ENCODE measurements around the gene PDZD2.

DNA sequence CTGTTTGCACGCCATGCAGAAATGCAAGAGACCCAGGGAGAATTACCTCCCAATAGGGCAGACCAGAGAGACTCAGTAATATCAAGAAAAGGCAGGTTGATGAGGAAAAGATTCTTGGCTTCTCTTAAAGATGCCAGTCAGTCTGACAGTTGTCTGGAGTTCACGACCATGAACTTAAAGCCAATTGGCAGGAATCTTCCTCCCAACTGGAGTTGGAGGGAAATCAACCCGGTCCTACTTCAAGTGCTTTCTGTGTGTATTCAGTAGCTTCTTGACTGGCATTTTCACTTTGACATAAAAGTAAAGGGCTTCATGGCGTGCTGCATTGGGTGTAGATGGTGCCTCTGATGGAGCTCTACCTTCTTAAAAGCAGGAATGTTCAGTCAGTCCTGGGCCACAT, 390.9 kb downstream of the PDZD2 start:
- TF ChIP-seq, protein P1, sequence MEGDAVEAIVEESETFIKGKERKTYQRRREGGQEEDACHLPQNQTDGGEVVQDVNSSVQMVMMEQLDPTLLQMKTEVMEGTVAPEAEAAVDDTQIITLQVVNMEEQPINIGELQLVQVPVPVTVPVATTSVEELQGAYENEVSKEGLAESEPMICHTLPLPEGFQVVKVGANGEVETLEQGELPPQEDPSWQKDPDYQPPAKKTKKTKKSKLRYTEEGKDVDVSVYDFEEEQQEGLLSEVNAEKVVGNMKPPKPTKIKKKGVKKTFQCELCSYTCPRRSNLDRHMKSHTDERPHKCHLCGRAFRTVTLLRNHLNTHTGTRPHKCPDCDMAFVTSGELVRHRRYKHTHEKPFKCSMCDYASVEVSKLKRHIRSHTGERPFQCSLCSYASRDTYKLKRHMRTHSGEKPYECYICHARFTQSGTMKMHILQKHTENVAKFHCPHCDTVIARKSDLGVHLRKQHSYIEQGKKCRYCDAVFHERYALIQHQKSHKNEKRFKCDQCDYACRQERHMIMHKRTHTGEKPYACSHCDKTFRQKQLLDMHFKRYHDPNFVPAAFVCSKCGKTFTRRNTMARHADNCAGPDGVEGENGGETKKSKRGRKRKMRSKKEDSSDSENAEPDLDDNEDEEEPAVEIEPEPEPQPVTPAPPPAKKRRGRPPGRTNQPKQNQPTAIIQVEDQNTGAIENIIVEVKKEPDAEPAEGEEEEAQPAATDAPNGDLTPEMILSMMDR (IDR thresholded peaks at IDR 0.05): no peak
- no peak for TF ChIP-seq POLR2A (IDR thresholded peaks at IDR 0.05)

All from sigmoid colon (tissue), 3 donors.